HCT116 (cell line): ENCODE results near the gene AWAT2. TPM values are rescaled to one million over a fixed set of nuclear protein-coding genes. Genes with fewer than 3 reads are reported as not detected.

ENCODE experiments used
- ATAC-seq: fragments of 200-7000 bp; cut with Tn5 transposase; 2 replicates; pipeline ENCODE4 v1.9.1; 2020; ENCODE audit warnings: mild to moderate bottlenecking, moderate library complexity
- BruUV-seq: library from RNA; stranded (reverse); fragments of 400-500 nt; replicated peaks from 2 replicates; lab custom pipeline; 2021; lab: Mats Ljungman, UMichigan
- CTCF ChIA-PET: fragments of 300-600 bp; sonication (Branson Sonifier 250); formaldehyde crosslinking; loops from one replicate; lab custom pipeline; 2021; ENCODE audit warnings: antibody characterized with exemption; lab: Charles Lee
- POLR2A ChIA-PET: fragments of 300-600, 350-600 bp; sonication (Branson Sonifier 250); formaldehyde crosslinking; loops from one replicate; lab custom pipeline; 2021; ENCODE audit warnings: antibody characterized with exemption; lab: Charles Lee
- RAD21 ChIA-PET, 2 experiments: fragments of 300-600 bp; sonication (Branson Sonifier 250); formaldehyde crosslinking; loops; one replicate each; lab custom pipeline; 2023; ENCODE audit warnings: low total read pairs in 2 of 2; ENCODE audit not compliant: uncharacterized antibody in 2 of 2, unreplicated experiment in 2 of 2, low non-redundant PET in 1 of 2; lab: Charles Lee
- DNase-seq: peaks from one replicate; pipeline ENCODE4 v3.0.0-alpha.2; 2010; ENCODE audit warnings: low read depth, low spot score
- H2AFZ ChIP-seq: fragments of 200-600 bp; shearing (Covaris generic), sonication (generic); 2 replicates; pipeline ENCODE4 v1.6.1; 2017; ENCODE audit warnings: low read depth, mixed run types, mixed read lengths, antibody characterized with exemption, low read length; ENCODE audit not compliant: poor library complexity, severe bottlenecking
- H3K27ac ChIP-seq: 2 replicates; pipeline ENCODE4 v1.5.1; 2012; ENCODE audit warnings: low read depth, low read length
- H3K27me3 ChIP-seq: fragments of 200-600 bp; sonication (generic); 2 replicates; pipeline ENCODE4 v1.6.1; 2016; ENCODE audit warnings: mixed run types, low read length, mixed read lengths; ENCODE audit not compliant: insufficient read depth
- H3K36me3 ChIP-seq, 2 experiments: fragments of 200-500 bp in 1 of 2; fragments of 200-600 bp in 1 of 2; sonication (Bioruptor generic) in 1 of 2; sonication (generic) in 1 of 2; 2 replicates each; pipeline versions ENCODE4 v1.5.1 to v1.6.1; 2014 to 2016; ENCODE audit warnings: low read length in 2 of 2, inconsistent platforms in 1 of 2, mixed read lengths in 1 of 2, mixed run types in 1 of 2; ENCODE audit not compliant: insufficient read depth in 2 of 2, control insufficient read depth in 1 of 2
- H3K4me1 ChIP-seq, 2 experiments: fragments of 200-600 bp in 1 of 2; sonication (generic) in 1 of 2; 2 replicates each; pipeline versions ENCODE4 v1.5.1 to v1.6.1; 2012 to 2017; ENCODE audit warnings: low read length in 2 of 2, inconsistent platforms in 1 of 2, mild to moderate bottlenecking in 1 of 2, mixed read lengths in 1 of 2, mixed run types in 1 of 2, moderate library complexity in 1 of 2; ENCODE audit not compliant: insufficient read depth in 2 of 2, control insufficient read depth in 1 of 2
- H3K4me2 ChIP-seq: fragments of 200-600 bp; sonication (generic); 2 replicates; pipeline ENCODE4 v1.6.1; 2017; ENCODE audit warnings: mixed run types, low read length, mixed read lengths
- H3K4me3 ChIP-seq, 2 experiments: fragments of 200-600 bp in 1 of 2; sonication (generic) in 1 of 2; replicated peaks in 1 of 2; 2 replicates each; pipeline ENCODE4 v1.5.1; 2011 to 2016; ENCODE audit warnings: low read length in 2 of 2, control low read depth in 1 of 2, low read depth in 1 of 2, mild to moderate bottlenecking in 1 of 2, mixed read lengths in 1 of 2, mixed run types in 1 of 2
- H3K79me2 ChIP-seq: fragments of 200-600 bp; sonication (generic); 2 replicates; pipeline ENCODE4 v1.6.1; 2017; ENCODE audit warnings: mild to moderate bottlenecking, mixed run types, low read length, moderate library complexity, mixed read lengths; ENCODE audit not compliant: insufficient read depth
- H3K9ac ChIP-seq: fragments of 200-600 bp; sonication (generic); 2 replicates; pipeline ENCODE4 v1.6.1; 2016; ENCODE audit warnings: low read length, mixed read lengths
- H3K9me2 ChIP-seq: fragments of 200-600 bp; sonication (generic), shearing (Covaris generic); 2 replicates; pipeline ENCODE4 v1.6.1; 2017; ENCODE audit warnings: mixed run types, mild to moderate bottlenecking, moderate library complexity; ENCODE audit not compliant: insufficient read depth
- H3K9me3 ChIP-seq, 2 experiments: fragments of 200-500 bp in 1 of 2; fragments of 200-600 bp in 1 of 2; sonication (Bioruptor generic) in 1 of 2; sonication (generic) in 1 of 2; 2 replicates each; pipeline ENCODE4 v1.6.1; 2014 to 2017; ENCODE audit warnings: low read length in 2 of 2, mixed read lengths in 2 of 2, inconsistent platforms in 1 of 2, low read depth in 1 of 2, mild to moderate bottlenecking in 1 of 2, mixed run types in 1 of 2, moderate library complexity in 1 of 2; ENCODE audit not compliant: control insufficient read depth in 1 of 2, insufficient read depth in 1 of 2
- H4K20me1 ChIP-seq: fragments of 200-600 bp; sonication (generic), shearing (Covaris generic); 2 replicates; pipeline ENCODE4 v1.6.1; 2017; ENCODE audit warnings: mixed run types, mild to moderate bottlenecking, moderate library complexity; ENCODE audit not compliant: insufficient read depth
- EGR1 ChIP-seq: IDR thresholded peaks from 2 replicates; pipeline ENCODE4 v1.6.1; 2012; ENCODE audit warnings: low read depth
- FOSL1 ChIP-seq: IDR thresholded peaks from 2 replicates; pipeline ENCODE4 v1.6.1; 2012; ENCODE audit warnings: low read depth
- RAD21 ChIP-seq: IDR thresholded peaks from 2 replicates; pipeline ENCODE4 v1.6.1; 2012; ENCODE audit warnings: low read depth, mild to moderate bottlenecking
- REST ChIP-seq: IDR thresholded peaks from 2 replicates; pipeline ENCODE4 v1.6.1; 2012; ENCODE audit warnings: low read depth
- SRF ChIP-seq: IDR thresholded peaks from 2 replicates; pipeline ENCODE4 v1.6.1; 2012; ENCODE audit warnings: low read depth
- YY1 ChIP-seq: IDR thresholded peaks from 2 replicates; pipeline ENCODE4 v1.6.1; 2011; ENCODE audit warnings: low read length, low read depth, moderate library complexity, mild to moderate bottlenecking; ENCODE audit not compliant: insufficient replicate concordance; ENCODE audit errors: extremely low read depth
- ZNF274 ChIP-seq: fragments of 200-500 bp; sonication (Bioruptor generic); IDR thresholded peaks from 2 replicates; pipeline ENCODE4 v1.6.1; 2014; ENCODE audit warnings: mild to moderate bottlenecking, low read depth, low read length, inconsistent platforms
- intact Hi-C: fragments of 100-400 bp; cut with micrococcal nuclease; formaldehyde crosslinking; loops from 2 replicates; pipeline ENCODE4 v1.10.0; 2022
- total RNA-seq: library from RNA; stranded (reverse); gene quantifications from one replicate; pipeline ENCODE4 v1.2.1, GENCODE V29; 2021; ENCODE audit not compliant: unreplicated experiment

AWAT2 gene
- total RNA-seq, 1 experiment from 2014 or later = not detected

- POLR2A ChIA-PET = no interaction called here
- Histone ChIP-seq H3K9ac (no peak overlapping the region), H4K20me1 (no peaks in the 10 kb centered on the region), H3K27me3 (no peaks in the 10 kb centered on the region)
- ATAC-seq = no peak
- intact Hi-C loops = no loop called here
- no peak for DNase-seq
- TF ChIP-seq EGR1 = no peak
- TF ChIP-seq, all 23 proteins: peak for 0
- no peaks in the 10 kb centered on the region for H3K9me3 ChIP-seq
- H2AFZ ChIP-seq = no peak overlapping the region
- ChIA-PET CTCF (interaction anchor here (1.3 kb wide), 1 partner anchor 8 kb away, joined by 4 read pairs; no protein-coding TSS in a partner anchor), RAD21 (no interaction called here)
- no peaks in the 10 kb centered on the region for H3K9me2 ChIP-seq
- no peak overlapping the region for H3K27ac ChIP-seq
- peaks cover 0 to 6% of the 10 kb centered on the region in 2 experiments; a peak in 1 of 4 replicates for H3K4me1 ChIP-seq
- no peaks in the 10 kb centered on the region for H3K79me2 ChIP-seq
- no peak overlapping the region for H3K4me2 ChIP-seq
- no peak overlapping the region for H3K4me3 ChIP-seq
- no TSS peak for BruUV-seq
- H3K36me3 ChIP-seq = no peaks in the 10 kb centered on the region
Measured at GRCh38 chrX:70038951-70039350, 10.8 kb downstream of the AWAT2 start.

- ATAC-seq = no peak
- intact Hi-C loops = no loop called here
- H3K4me2 ChIP-seq = no peak overlapping the region
Measured at GRCh38 chrX:70038515-70038914, 11.2 kb downstream of the AWAT2 start.

More at GRCh38 chrX:70038515-70038914, 11.2 kb downstream of the AWAT2 start:
- no peaks in the 10 kb centered on the region for H3K79me2 ChIP-seq
- no peaks in the 10 kb centered on the region for H4K20me1 ChIP-seq
- no peaks in the 10 kb centered on the region for H3K27me3 ChIP-seq
- BruUV-seq = no TSS peak
- no peak for DNase-seq
- H3K27ac ChIP-seq = no peak overlapping the region
- no peak overlapping the region for H3K9ac ChIP-seq
- ChIA-PET RAD21 (no interaction called here), CTCF (interaction anchor here (1.3 kb wide), 1 partner anchor 8 kb away, joined by 4 read pairs; no protein-coding TSS in a partner anchor), POLR2A (no interaction called here)
- no peak for TF ChIP-seq ZNF274
- TF ChIP-seq YY1 = no peak
- no peak for TF ChIP-seq SRF
- no peak for TF ChIP-seq RAD21
- no peak for TF ChIP-seq EGR1
- no peak for TF ChIP-seq REST
- TF ChIP-seq FOSL1 = no peak
- no peak overlapping the region for H3K4me3 ChIP-seq
- no peaks in the 10 kb centered on the region for H3K9me3 ChIP-seq
- H2AFZ ChIP-seq = no peak overlapping the region
- H3K4me1 ChIP-seq = peaks cover 0 to 6% of the 10 kb centered on the region in 2 experiments; a peak in 1 of 4 replicates
- no peaks in the 10 kb centered on the region for H3K9me2 ChIP-seq
- H3K36me3 ChIP-seq = no peaks in the 10 kb centered on the region
